ENCODE results near the gene PSMC5.
"Not testable (repeated sequence)": the region's sequence is repeated elsewhere in the genome, so short reads cannot be mapped to it uniquely, and the experiment has no call there.

PSMC5 gene

GRCh38 chr17:63866625-63867024 is 39.4 kb downstream of the PSMC5 start:
- H3K36me3 ChIP-seq (ENCODE audit: control insufficient read depth in 1 of 2, insufficient read depth in 2 of 2, low read length in 2 of 2); H3K27ac ChIP-seq (ENCODE audit: low read depth, low read length); H3K4me3 ChIP-seq (ENCODE audit: low read depth in 1 of 2, low read length in 2 of 2): not testable (repeated sequence)

GRCh38 chr17:63869491-63870291 is 42.5 kb downstream of the PSMC5 start:
- H3K36me3 ChIP-seq (ENCODE audit: control insufficient read depth in 1 of 2, insufficient read depth in 2 of 2, low read length in 2 of 2); H3K9ac ChIP-seq (ENCODE audit: low read depth in 1 of 2, low read length in 2 of 2); H3K27ac ChIP-seq (ENCODE audit: low read depth, low read length); H3K4me3 ChIP-seq (ENCODE audit: low read depth in 1 of 2, low read length in 2 of 2); H3K4me1 ChIP-seq (ENCODE audit: control insufficient read depth in 1 of 2, insufficient read depth in 2 of 2, low read length in 2 of 2); H3K9me3 ChIP-seq (ENCODE audit: control insufficient read depth in 1 of 2, low read length in 2 of 2); H3K27me3 ChIP-seq (ENCODE audit: control insufficient read depth in 1 of 2, insufficient read depth in 2 of 2, low read length in 2 of 2): not testable (repeated sequence)

More at GRCh38 chr17:63866625-63867024, 39.4 kb downstream of the PSMC5 start:
- not testable (repeated sequence) for H3K9ac ChIP-seq (ENCODE audit: low read depth in 1 of 2, low read length in 2 of 2); H3K27me3 ChIP-seq (ENCODE audit: control insufficient read depth in 1 of 2, insufficient read depth in 2 of 2, low read length in 2 of 2); H3K4me1 ChIP-seq (ENCODE audit: control insufficient read depth in 1 of 2, insufficient read depth in 2 of 2, low read length in 2 of 2); H3K9me3 ChIP-seq (ENCODE audit: control insufficient read depth in 1 of 2, low read length in 2 of 2)

GRCh38 chr17:63870292-63870665 is 43.0 kb downstream of the PSMC5 start:
- not testable (repeated sequence) for H3K27me3 ChIP-seq (ENCODE audit: control insufficient read depth in 1 of 2, insufficient read depth in 2 of 2, low read length in 2 of 2); H3K36me3 ChIP-seq (ENCODE audit: control insufficient read depth in 1 of 2, insufficient read depth in 2 of 2, low read length in 2 of 2); H3K27ac ChIP-seq (ENCODE audit: low read depth, low read length); H3K9ac ChIP-seq (ENCODE audit: low read depth in 1 of 2, low read length in 2 of 2); H3K9me3 ChIP-seq (ENCODE audit: control insufficient read depth in 1 of 2, low read length in 2 of 2); H3K4me3 ChIP-seq (ENCODE audit: low read depth in 1 of 2, low read length in 2 of 2); H3K4me1 ChIP-seq (ENCODE audit: control insufficient read depth in 1 of 2, insufficient read depth in 2 of 2, low read length in 2 of 2)

- not testable (repeated sequence) for H3K9ac ChIP-seq (ENCODE audit: low read depth in 1 of 2, low read length in 2 of 2); H3K9me3 ChIP-seq (ENCODE audit: control insufficient read depth in 1 of 2, low read length in 2 of 2); H3K4me3 ChIP-seq (ENCODE audit: low read depth in 1 of 2, low read length in 2 of 2); H3K27ac ChIP-seq (ENCODE audit: low read depth, low read length); H3K4me1 ChIP-seq (ENCODE audit: control insufficient read depth in 1 of 2, insufficient read depth in 2 of 2, low read length in 2 of 2); H3K36me3 ChIP-seq (ENCODE audit: control insufficient read depth in 1 of 2, insufficient read depth in 2 of 2, low read length in 2 of 2); H3K27me3 ChIP-seq (ENCODE audit: control insufficient read depth in 1 of 2, insufficient read depth in 2 of 2, low read length in 2 of 2)
Measured at GRCh38 chr17:63871646-63872365, 44.6 kb downstream of the PSMC5 start.

GRCh38 chr17:63873577-63873976 is 46.3 kb downstream of the PSMC5 start, which contains the start of gene CSH2:
Gene CSH2 (minus strand): TSS chr17:63873677. CDS start chr17:63873614, 63 bp downstream.
- not testable (repeated sequence) for H3K36me3 ChIP-seq (ENCODE audit: control insufficient read depth in 1 of 2, insufficient read depth in 2 of 2, low read length in 2 of 2); H3K27ac ChIP-seq (ENCODE audit: low read depth, low read length); H3K4me3 ChIP-seq (ENCODE audit: low read depth in 1 of 2, low read length in 2 of 2); H3K9me3 ChIP-seq (ENCODE audit: control insufficient read depth in 1 of 2, low read length in 2 of 2); H3K27me3 ChIP-seq (ENCODE audit: control insufficient read depth in 1 of 2, insufficient read depth in 2 of 2, low read length in 2 of 2); H3K9ac ChIP-seq (ENCODE audit: low read depth in 1 of 2, low read length in 2 of 2); H3K4me1 ChIP-seq (ENCODE audit: control insufficient read depth in 1 of 2, insufficient read depth in 2 of 2, low read length in 2 of 2)

GRCh38 chr17:63874061-63874626 is 46.9 kb downstream of the PSMC5 start:
- H3K9ac ChIP-seq (ENCODE audit: low read depth in 1 of 2, low read length in 2 of 2); H3K27ac ChIP-seq (ENCODE audit: low read depth, low read length); H3K36me3 ChIP-seq (ENCODE audit: control insufficient read depth in 1 of 2, insufficient read depth in 2 of 2, low read length in 2 of 2); H3K4me1 ChIP-seq (ENCODE audit: control insufficient read depth in 1 of 2, insufficient read depth in 2 of 2, low read length in 2 of 2); H3K4me3 ChIP-seq (ENCODE audit: low read depth in 1 of 2, low read length in 2 of 2); H3K27me3 ChIP-seq (ENCODE audit: control insufficient read depth in 1 of 2, insufficient read depth in 2 of 2, low read length in 2 of 2); H3K9me3 ChIP-seq (ENCODE audit: control insufficient read depth in 1 of 2, low read length in 2 of 2): not testable (repeated sequence)

- not testable (repeated sequence) for H3K27me3 ChIP-seq (ENCODE audit: control insufficient read depth in 1 of 2, insufficient read depth in 2 of 2, low read length in 2 of 2); H3K36me3 ChIP-seq (ENCODE audit: control insufficient read depth in 1 of 2, insufficient read depth in 2 of 2, low read length in 2 of 2); H3K9ac ChIP-seq (ENCODE audit: low read depth in 1 of 2, low read length in 2 of 2); H3K4me3 ChIP-seq (ENCODE audit: low read depth in 1 of 2, low read length in 2 of 2); H3K9me3 ChIP-seq (ENCODE audit: control insufficient read depth in 1 of 2, low read length in 2 of 2); H3K27ac ChIP-seq (ENCODE audit: low read depth, low read length); H3K4me1 ChIP-seq (ENCODE audit: control insufficient read depth in 1 of 2, insufficient read depth in 2 of 2, low read length in 2 of 2)
Measured at GRCh38 chr17:63874693-63875092, 47.5 kb downstream of the PSMC5 start.

- H3K27ac ChIP-seq (ENCODE audit: low read depth, low read length); H3K9ac ChIP-seq (ENCODE audit: low read depth in 1 of 2, low read length in 2 of 2); H3K27me3 ChIP-seq (ENCODE audit: control insufficient read depth in 1 of 2, insufficient read depth in 2 of 2, low read length in 2 of 2); H3K36me3 ChIP-seq (ENCODE audit: control insufficient read depth in 1 of 2, insufficient read depth in 2 of 2, low read length in 2 of 2); H3K4me3 ChIP-seq (ENCODE audit: low read depth in 1 of 2, low read length in 2 of 2); H3K4me1 ChIP-seq (ENCODE audit: control insufficient read depth in 1 of 2, insufficient read depth in 2 of 2, low read length in 2 of 2); H3K9me3 ChIP-seq (ENCODE audit: control insufficient read depth in 1 of 2, low read length in 2 of 2): not testable (repeated sequence)
Measured at GRCh38 chr17:63878413-63878812, 51.2 kb downstream of the PSMC5 start.

GRCh38 chr17:63880706-63881105 is 53.5 kb downstream of the PSMC5 start:
- Histone ChIP-seq H3K4me1 (ENCODE audit: control insufficient read depth in 1 of 2, insufficient read depth in 2 of 2, low read length in 2 of 2) (no peaks in the 10 kb centered on the region), H3K9me3 (ENCODE audit: control insufficient read depth in 1 of 2, low read length in 2 of 2) (no peaks in the 10 kb centered on the region), H3K36me3 (ENCODE audit: control insufficient read depth in 1 of 2, insufficient read depth in 2 of 2, low read length in 2 of 2) (no peaks in the 10 kb centered on the region), H3K27ac (ENCODE audit: low read depth, low read length) (no peak overlapping the region), H3K9ac (ENCODE audit: low read depth in 1 of 2, low read length in 2 of 2) (no peak overlapping the region), H3K4me3 (ENCODE audit: low read depth in 1 of 2, low read length in 2 of 2) (no peak overlapping the region), H3K27me3 (ENCODE audit: control insufficient read depth in 1 of 2, insufficient read depth in 2 of 2, low read length in 2 of 2) (no peaks in the 10 kb centered on the region)

- H3K4me3 ChIP-seq (ENCODE audit: low read depth in 1 of 2, low read length in 2 of 2); H3K4me1 ChIP-seq (ENCODE audit: control insufficient read depth in 1 of 2, insufficient read depth in 2 of 2, low read length in 2 of 2); H3K9me3 ChIP-seq (ENCODE audit: control insufficient read depth in 1 of 2, low read length in 2 of 2); H3K27ac ChIP-seq (ENCODE audit: low read depth, low read length); H3K27me3 ChIP-seq (ENCODE audit: control insufficient read depth in 1 of 2, insufficient read depth in 2 of 2, low read length in 2 of 2); H3K9ac ChIP-seq (ENCODE audit: low read depth in 1 of 2, low read length in 2 of 2); H3K36me3 ChIP-seq (ENCODE audit: control insufficient read depth in 1 of 2, insufficient read depth in 2 of 2, low read length in 2 of 2): not testable (repeated sequence)
Measured at GRCh38 chr17:63881337-63881736, 54.1 kb downstream of the PSMC5 start.

Measured in duodenal mucosa (tissue), 2 donors.